HG02798 (cell line): ENCODE results near the gene CALHM2.

Source experiments
- ATAC-seq: cut with Tn5 transposase; IDR thresholded peaks from one replicate; pipeline ENCODE4 v1.9.1; 2021; ENCODE audit warnings: mild to moderate bottlenecking; ENCODE audit not compliant: unreplicated experiment, poor library complexity

Gene CALHM2

DNA sequence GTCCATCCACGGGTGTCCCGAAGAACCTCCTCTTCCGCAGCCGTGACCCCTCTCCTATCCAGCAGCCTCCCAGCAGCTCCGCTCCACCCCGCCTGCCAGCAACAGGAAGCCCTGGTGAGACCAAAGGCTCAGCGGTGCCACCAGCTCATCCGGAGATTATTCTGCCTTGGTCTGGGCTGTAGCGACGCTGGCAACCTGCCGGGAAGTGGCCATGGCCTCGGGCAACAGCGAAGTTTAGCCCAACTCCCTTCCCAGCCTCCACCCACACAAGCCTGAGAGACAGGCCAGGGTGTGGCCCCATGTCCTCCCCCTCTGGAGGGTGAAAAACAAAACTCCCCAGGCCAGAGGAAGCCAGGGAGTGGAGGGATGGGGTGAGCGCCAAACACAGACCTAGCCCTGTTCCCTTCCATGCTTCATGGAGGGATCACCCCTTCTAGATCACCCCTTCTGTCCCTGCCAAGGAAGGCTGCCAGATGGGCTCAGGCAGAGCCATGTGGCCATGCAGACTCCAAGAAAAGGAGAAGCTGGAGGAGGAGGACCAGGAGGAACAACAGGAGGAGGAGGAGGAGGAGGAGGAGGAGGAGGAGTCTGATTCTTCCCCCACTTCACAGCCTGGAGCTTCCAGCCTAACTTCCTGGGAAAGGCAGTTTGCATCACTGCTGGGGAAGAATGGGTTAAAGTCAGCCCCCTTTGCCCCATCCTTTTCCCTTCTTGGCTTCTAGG is 918 bp downstream of the CALHM2 start:
- no peak for ATAC-seq

DNA sequence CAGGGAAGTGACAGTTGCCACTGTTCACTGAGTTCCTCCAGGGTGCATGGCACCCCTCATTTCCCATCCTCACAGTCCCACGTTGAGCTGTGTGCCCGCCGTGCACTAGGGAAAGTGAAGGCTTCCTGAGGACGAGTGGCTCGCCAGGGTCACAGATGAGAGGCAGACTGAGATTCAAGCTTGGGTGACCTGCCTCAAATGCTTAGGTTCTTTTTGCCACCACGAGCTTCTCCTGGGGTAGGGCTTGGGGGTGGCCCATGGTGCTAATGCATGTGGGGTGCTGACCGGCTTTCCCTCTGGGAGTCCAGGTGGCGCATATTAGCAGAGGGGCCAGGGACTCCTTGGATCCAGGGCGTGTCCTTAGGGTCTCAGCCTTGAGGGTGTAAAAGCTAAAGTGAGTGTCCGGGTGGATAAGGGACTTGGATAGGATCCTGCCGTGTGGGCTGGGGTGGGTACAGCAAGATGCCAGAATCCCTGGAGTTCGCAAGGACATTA is 1.9 kb downstream of the CALHM2 start:
- ATAC-seq = no peak

DNA sequence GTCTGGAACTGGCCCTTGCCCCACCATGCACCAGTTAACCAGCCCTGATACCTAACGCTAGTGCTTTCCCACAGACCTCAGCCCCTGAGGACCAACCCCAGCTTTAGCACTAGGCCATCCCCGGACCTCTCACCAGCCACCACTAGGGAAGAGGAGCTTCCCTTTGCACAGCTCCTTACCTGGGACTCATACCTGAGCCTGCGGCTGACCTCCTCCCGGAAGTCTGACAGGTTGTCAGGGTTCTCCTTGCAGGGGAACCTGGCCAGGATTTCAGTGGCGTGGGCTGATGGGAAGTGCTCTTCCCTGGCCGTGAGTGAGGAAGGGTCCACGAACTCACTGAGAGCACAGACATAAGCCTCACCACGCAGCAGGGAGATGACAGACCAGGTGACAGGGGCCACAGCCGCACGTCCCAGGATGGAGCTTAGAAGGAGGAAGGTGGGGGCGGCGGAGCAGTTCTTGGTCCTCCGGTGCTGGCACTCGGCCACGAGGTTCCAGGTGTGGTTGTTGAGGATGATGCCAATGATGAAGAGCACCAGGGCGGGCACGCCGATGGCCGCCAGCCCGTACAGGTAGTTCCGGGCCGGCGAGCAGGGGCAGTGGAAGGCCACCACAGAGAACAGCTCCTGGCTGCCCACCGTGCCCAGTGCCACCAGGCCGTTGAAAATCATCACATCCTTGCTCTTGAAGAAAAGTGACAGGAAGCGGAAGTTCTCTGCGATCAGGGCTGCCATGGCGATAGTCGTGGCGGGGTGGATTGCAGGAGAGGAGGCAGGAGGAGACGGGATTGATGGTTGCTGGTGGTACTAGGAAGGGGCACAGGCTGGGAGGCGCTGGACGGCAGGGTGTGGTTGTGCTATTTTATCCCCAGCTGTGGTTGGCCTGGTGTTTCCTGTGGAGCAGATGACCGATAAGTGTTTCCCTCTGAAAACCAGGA is 2.7 kb downstream of the CALHM2 start:
- ATAC-seq = no peak

DNA sequence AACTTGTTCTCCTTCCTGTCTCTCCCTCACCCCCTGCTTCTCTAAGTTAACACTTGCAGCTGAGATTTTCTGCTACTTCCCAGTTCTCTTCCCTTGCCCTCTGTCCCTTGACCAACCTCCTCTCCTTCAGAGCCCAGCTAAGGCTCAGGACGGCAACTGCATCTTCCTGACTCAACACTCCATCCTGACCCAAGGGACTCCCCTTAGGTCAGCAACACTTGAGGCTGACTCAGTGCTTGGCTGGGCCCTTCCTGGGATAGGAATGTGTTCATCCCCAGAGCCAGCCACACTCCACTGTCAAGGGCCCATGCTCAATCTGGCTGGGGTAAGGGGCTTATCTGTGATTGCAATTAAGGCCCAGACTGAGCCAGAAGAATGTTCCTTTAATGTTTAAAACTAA is 3.4 kb downstream of the CALHM2 start:
- ATAC-seq = no peak

DNA sequence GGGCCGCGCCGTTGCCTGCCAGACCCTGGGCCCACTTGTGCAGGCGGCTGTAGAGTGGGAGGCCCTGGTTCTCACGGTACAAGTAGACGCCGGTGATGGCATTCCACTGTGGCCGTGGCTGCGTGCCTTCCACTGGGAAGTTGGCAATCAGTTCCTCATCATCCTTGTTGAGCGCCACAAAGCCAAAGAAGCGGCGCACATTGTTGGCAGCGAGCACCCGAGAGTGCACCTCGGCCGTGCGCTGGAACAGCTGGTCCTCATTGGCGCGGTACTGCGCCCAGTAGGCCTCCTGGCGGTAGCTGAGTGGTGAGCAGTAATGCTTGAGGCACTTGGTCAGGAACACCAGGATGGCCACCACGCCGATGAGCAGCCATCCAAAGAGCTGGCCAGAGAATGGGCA is 5.0 kb downstream of the CALHM2 start:
- ATAC-seq = no peak

DNA sequence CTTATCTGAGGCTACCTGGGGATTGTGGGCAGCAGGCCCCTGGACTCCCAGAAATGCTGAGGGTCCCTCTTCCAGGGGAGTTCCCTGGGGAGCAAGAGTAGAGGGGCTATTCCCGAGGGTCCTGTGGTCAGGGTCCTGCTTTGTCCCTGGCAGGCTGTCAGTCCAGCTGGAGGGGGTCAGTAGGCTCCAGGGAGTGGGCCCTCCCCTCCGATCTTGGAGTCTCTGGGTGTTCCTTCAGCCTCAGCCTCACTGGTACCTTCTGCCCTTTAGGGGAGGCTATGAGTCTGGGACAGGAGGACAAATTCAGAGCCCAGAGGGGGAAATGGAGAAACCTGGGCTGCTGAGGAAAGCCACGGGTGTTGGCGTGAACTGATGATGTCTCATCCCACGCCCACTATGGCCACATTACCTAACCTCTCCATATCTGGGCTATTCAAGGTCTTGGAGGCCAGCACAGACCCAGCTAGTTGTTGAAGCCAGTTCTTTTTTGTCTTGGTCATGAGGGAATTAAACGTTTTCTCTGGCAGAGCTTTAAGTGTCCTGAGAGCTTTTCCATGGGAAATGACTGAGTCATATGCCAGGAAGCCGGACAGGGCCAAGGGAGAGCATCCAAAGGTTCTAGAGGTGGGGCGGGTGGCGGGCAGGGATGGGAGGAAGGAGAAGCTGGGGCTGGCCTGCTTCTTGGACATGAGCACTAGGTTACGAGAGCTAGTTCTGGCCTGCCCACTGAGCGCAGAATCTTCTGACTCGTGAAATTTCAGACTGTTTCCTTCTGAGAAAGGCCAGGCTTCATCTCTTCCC is 6.2 kb downstream of the CALHM2 start:
- no peak for ATAC-seq

DNA sequence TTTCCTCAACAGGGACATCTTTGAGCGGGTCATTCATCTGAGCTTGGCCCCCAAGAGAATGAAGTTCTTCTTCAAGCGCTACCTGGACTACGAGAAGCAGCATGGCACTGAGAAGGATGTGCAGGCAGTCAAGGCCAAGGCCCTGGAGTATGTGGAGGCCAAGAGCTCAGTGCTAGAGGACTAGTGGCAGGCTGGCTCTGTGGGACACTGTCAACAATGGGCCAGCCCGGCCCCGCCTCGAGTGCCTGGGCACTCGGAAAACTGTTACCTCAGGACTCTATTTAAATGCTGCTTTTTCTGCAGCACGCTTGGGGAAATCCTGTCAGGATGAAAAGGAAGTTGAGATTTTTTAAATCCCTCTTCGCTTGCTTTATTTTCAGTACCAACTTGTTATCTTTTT is 6.8 kb downstream of the CALHM2 start:
- no peak for ATAC-seq

DNA sequence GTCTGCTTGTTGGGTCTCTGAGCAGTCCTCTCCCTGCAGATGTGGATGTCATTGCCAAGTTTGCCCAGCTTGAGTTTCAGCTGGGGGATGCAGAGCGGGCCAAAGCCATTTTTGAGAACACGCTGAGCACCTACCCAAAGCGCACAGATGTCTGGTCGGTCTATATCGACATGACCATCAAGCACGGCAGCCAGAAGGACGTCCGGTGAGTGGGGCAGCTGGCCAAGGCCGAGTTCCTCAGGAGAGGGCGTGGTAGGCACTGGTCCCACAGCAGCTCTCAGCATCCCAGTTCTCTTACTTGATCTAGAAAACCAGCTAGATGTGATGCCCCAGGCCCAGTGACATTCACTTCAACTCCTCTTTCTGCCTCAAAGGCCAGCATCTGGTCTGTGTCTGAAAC is 7.7 kb downstream of the CALHM2 start:
- no peak for ATAC-seq

DNA sequence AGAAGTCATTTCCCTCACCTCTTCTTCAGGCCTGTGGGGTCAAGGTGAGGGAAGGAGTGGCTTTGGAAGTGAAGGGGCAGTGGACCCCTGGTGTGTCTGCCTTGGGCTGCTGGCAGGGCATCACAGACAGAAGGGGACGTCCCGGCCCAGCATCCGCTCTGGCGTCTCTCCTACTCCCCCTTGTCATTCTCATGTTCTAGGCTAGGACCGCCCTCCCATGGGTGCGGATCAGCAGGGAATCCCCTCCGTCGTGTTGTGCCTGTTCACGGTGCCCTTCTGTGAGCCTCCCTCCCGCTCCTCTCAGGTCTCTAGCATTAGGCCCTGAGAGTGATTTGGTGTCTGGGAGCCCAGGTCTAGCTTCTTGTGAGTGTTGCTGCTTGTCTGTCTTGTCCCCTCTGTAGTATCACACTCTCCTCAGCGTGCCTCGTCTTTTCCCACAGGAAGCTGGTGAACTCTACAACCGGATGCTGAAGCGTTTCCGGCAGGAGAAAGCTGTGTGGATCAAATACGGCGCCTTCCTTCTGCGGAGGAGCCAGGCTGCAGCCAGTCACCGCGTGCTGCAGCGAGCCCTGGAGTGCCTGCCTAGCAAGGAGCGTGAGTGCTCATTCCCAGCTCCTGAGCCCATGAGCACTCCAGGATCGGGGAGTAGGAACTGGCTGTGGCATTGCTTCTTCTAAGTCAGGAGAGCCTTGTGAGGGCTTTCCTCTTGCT is 8.5 kb downstream of the CALHM2 start:
- no peak for ATAC-seq

DNA sequence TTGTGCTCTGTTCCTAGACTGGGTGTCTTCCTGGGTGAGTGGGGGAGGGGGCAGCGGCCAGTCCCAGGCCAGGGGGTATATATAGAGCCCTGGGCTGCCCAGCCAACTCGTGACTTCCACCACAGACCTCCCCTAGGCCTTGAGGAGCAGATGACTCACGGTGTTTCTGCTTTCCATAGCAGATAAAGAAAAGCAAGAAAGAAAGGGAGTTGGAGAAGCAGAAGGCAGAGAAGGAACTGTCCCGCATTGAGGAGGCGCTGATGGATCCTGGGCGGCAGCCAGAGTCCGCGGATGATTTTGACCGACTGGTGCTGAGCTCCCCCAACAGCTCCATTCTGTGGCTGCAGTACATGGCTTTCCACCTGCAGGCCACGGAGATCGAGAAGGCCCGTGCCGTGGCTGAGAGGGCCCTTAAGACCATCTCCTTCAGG is 10.1 kb downstream of the CALHM2 start:
- no peak for ATAC-seq

DNA sequence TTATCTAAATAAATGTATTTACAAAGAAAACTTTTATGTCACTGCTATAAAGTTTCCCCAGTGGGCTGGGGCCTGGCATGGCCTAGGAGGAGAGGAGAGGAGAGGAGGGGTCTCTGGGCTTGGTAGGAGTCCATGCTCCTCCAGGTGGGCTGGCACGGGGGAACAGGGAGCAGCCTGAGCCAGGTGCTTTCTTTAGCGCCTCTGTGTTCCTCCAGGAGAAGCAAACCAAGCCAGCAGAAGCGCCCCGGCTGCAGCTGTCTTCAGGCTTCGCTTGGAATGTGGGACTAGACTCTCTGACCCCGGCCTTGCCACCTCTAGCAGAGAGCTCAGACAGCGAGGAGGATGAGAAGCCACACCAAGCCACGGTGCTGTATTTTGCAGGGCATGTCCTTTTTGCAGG is 10.6 kb downstream of the CALHM2 start:
- ATAC-seq = no peak

DNA sequence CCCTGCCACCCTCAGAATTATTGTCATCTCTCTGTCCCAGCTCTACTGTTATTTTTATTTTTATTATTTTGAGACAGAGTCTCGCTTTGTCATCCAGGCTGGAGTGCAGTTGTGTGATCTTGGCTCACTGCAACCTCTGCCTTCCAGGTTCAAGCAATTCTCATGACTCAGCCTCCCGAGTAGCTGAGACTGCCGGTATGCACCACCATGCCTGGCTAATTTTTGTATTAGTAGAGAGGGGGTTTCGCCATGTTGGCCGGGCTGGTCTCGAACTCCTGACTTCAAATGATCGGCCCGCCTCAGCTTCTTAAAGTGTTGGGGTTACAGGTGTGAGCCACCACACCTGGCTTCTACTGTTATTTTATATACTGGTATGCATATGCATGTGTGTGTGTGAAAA is 11.0 kb downstream of the CALHM2 start:
- no peak for ATAC-seq

DNA sequence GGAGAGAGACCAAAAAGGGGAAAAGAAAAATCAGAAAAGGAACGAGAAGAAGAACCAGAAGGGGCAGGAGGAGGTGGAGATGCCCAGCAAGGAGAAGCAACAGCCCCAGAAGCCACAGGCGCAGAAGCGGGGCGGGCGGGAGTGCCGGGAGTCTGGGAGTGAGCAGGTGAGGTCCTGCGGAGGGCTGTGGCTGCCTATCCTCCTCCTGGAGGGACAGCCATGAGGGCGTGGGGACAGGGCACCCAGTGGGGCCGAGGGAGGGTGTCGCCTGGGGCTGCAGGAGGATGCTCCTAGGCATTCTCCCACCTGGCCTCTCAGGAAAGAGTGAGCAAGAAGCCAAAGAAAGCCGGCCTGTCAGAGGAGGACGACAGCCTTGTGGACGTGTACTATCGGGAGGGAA is 11.8 kb downstream of the CALHM2 start:
- no peak for ATAC-seq

DNA sequence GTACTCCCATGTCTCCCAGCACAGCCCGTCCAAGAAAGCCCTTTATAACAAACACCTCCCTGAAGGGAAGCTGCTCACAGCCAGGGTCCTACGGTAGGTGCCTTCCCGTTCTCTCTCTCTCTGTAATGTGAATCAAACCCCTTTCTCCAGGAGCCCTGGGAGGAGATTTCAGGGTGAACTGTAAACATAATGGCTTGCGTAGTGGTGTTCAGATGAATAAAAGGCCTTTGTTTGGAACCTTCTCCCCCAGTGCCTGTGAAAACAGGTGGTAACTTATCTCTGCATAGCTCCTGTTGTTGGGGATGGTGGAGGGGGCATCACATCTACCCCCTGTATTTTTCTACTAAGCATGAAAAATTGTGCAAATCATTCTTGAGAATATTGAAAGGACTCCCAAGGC is 12.4 kb downstream of the CALHM2 start:
- ATAC-seq = no peak

DNA sequence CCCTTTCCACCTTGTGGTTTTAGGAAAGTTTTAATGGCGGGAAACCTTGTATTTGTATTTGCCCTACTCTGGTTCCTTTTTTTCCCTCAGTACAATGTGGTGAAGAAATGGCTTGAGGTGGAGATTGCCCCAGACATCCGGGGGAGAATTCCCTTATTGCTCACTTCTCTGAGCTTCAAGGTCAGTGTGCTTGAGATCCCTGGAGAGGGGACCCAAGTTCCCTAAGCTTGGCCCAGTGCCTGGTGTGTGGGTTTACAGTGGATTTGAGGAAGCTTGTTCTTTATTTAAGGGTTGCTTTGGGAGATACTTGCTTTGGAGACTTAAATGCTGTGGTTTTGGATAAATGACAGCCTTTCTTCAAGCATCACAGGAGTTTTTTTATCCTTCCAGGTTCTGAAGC is 18.3 kb downstream of the CALHM2 start:
- no peak for ATAC-seq

DNA sequence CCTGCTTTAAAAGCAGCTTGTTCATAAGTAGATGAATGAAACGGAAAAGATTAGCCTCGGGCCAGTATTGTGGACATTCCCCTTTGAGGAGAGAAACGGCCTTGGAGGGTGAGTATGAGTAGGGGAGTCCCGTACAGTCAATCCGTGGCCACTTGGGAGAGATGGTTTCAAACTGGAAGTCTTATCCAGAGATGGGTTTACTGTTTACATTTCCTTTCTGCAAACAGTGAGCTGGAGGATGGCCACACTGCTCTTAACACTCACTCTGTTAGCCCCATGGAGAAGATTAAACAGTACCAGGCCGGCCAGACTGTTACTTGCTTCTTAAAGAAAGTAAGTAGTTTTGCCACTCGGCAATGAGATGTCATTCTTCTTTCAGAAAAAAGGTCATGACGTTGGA is 20.3 kb downstream of the CALHM2 start:
- no peak for ATAC-seq

DNA sequence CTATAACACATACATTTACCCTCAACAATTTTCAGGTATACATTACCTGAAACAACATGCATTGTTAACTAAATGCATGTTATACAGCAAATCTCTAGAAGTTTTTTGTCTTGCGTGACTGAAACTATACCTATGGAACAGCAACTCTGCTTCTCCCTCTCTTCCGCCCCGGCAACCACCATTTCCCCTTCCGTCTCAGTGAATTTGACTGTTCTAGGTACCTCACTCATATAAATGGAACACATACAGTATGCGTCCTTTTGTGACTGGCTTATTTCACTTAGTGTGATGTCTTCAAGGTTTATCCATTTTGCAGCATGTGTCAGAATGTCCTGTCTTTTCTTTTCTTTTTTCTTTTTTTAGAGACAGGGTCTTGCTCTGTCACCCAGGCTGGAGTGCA is 22.5 kb downstream of the CALHM2 start:
- ATAC-seq = no peak

DNA sequence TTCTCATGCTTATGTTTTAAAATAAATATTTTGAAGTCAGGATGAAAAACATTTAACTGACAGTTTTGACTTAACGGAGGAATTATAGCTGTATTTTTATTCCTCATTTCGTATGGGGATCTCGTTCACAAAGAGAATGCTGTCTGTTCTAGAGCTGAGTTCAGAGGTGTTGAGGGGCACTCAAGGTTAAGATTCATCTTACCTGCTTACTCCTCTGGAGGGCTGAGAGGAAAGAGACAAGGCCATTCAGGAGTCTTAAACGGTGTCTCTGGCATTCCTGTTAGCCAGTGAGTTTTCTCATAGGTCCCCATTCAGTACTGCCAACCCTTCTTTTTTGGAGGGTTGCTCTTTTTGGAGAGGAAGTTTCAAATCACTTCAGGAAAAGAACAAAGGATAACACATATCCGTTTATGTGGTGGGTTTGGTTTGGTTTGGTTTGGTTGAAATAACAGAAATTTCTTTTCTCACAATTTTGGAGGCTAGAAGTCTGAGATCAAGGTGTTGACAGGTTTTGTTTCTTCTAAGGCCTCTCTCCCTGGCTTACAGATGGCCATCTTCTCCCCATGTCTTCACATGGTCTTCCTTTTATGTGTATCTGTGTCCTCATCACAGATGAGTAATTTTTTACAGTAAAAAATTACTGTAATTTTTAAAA is 23.1 kb downstream of the CALHM2 start:
- no peak for ATAC-seq

DNA sequence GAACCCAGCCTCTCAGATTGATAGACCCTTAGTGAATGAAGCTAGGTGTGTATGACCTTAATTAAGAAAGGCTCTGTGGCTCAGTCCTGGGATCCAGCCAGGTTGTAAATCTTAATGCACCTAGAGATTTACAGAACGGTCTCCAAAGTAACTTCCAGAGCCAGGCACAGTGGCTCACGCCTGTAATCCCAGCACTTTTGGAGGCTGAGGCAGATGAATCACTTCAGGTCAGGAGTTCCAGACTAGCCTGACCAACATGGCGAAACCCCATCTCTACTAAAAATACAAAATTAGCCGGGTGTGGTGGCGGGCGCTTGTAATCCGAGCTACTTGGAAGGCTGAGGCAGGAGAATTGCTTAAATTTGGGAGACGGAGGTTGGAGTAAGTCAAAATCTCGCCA is 24.3 kb downstream of the CALHM2 start:
- no peak for ATAC-seq

DNA sequence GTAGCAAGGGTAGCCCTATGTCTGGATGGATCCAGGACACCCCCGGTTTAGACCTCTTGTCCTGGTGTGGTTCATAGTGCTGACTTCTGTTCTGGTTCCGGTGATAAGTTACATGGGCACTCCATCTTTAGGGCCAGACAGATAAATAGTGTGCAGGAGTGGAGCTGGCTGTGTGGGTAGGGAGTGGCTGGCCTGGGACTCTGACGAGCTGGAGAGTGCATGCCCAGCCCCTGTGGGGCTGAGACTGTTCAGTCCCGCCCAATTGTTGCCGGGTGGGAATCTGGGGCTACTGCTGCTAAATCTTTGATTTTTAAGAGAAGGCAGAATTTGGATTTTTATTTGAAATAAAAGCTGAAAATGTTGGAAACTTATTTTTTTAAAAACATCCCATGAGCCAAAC is 28.4 kb downstream of the CALHM2 start:
- no peak for ATAC-seq
